OCI-LY1 (cell line): ENCODE results near the gene FAM53A.

Experiments used
- H2AFZ ChIP-seq: fragments of 200-600 bp; sonication (generic), shearing (Covaris generic); 2 replicates; pipeline ENCODE4 v1.6.0; 2014; ENCODE audit warnings: antibody characterized with exemption, mild to moderate bottlenecking, low read length
- H3F3A ChIP-seq: fragments of 200-600 bp; sonication (generic), shearing (Covaris generic); 2 replicates; pipeline ENCODE4 v1.6.0; 2014; ENCODE audit warnings: mild to moderate bottlenecking, antibody characterized with exemption, low read length, moderate library complexity; ENCODE audit not compliant: insufficient read depth
- H3K27ac ChIP-seq: fragments of 200-600 bp; sonication (generic); 2 replicates; pipeline ENCODE4 v1.5.1; 2014; ENCODE audit warnings: low read length, mixed run types, mild to moderate bottlenecking, low read depth; ENCODE audit not compliant: poor library complexity, severe bottlenecking
- H3K27me3 ChIP-seq: fragments of 200-600 bp; sonication (generic); 2 replicates; pipeline ENCODE4 v1.6.0; 2014; ENCODE audit warnings: antibody characterized with exemption, mild to moderate bottlenecking, low read length, moderate library complexity; ENCODE audit not compliant: insufficient read depth
- H3K36me3 ChIP-seq: fragments of 200-600 bp; sonication (generic); 2 replicates; pipeline ENCODE4 v1.6.1; 2014; ENCODE audit warnings: mild to moderate bottlenecking, antibody characterized with exemption, low read length, moderate library complexity, mixed read lengths; ENCODE audit not compliant: insufficient read depth
- H3K4me1 ChIP-seq: fragments of 200-600 bp; sonication (generic); 2 replicates; pipeline ENCODE4 v1.5.1; 2014; ENCODE audit warnings: mild to moderate bottlenecking, low read length, moderate library complexity; ENCODE audit not compliant: insufficient read depth, severe bottlenecking
- H3K4me2 ChIP-seq: fragments of 200-600 bp; sonication (generic), shearing (Covaris generic); 2 replicates; pipeline ENCODE4 v1.6.1; 2014; ENCODE audit warnings: low read length
- H3K4me3 ChIP-seq: fragments of 200-600 bp; sonication (generic); 2 replicates; pipeline ENCODE4 v1.5.1; 2014; ENCODE audit warnings: low read length, low read depth, mild to moderate bottlenecking, mixed read lengths; ENCODE audit not compliant: poor library complexity, severe bottlenecking
- H3K79me2 ChIP-seq: fragments of 200-600 bp; shearing (Covaris generic); 2 replicates; pipeline ENCODE4 v1.6.1; 2016; ENCODE audit warnings: mixed run types, low read length, mixed read lengths; ENCODE audit not compliant: insufficient read depth
- H3K9ac ChIP-seq: fragments of 200-600 bp; sonication (generic), shearing (Covaris generic); 2 replicates; pipeline ENCODE4 v1.6.1; 2014; ENCODE audit warnings: mild to moderate bottlenecking, low read length, mixed read lengths
- H3K9me2 ChIP-seq: fragments of 200-600 bp; sonication (generic), shearing (Covaris generic); 2 replicates; pipeline ENCODE4 v1.6.1; 2014; ENCODE audit warnings: low read depth, mild to moderate bottlenecking, low read length, mixed read lengths
- H3K9me3 ChIP-seq: fragments of 200-600 bp; shearing (Covaris generic); 2 replicates; pipeline ENCODE4 v1.6.1; 2014; ENCODE audit warnings: low read length, mixed read lengths
- H4K20me1 ChIP-seq: fragments of 200-600 bp; sonication (generic), shearing (Covaris generic); 2 replicates; pipeline ENCODE4 v1.6.0; 2016; ENCODE audit warnings: mild to moderate bottlenecking, low read length; ENCODE audit not compliant: insufficient read depth
- EZH2 ChIP-seq: fragments of 200-600 bp; sonication (generic), shearing (Covaris generic); IDR thresholded peaks from 2 replicates; pipeline ENCODE4 v1.8.0; 2017; ENCODE audit warnings: borderline replicate concordance, mixed run types, mild to moderate bottlenecking, antibody characterized with exemption, low read length, moderate library complexity, mixed read lengths
- TF ChIP-seq, protein P1 (sequence below): fragments of 200-600 bp; sonication (generic), shearing (Covaris generic); IDR thresholded peaks from 2 replicates; pipeline ENCODE4 v1.5.1; 2017; ENCODE audit warnings: mild to moderate bottlenecking, antibody characterized with exemption, low read length, moderate library complexity, mixed read lengths

Gene FAM53A

DNA sequence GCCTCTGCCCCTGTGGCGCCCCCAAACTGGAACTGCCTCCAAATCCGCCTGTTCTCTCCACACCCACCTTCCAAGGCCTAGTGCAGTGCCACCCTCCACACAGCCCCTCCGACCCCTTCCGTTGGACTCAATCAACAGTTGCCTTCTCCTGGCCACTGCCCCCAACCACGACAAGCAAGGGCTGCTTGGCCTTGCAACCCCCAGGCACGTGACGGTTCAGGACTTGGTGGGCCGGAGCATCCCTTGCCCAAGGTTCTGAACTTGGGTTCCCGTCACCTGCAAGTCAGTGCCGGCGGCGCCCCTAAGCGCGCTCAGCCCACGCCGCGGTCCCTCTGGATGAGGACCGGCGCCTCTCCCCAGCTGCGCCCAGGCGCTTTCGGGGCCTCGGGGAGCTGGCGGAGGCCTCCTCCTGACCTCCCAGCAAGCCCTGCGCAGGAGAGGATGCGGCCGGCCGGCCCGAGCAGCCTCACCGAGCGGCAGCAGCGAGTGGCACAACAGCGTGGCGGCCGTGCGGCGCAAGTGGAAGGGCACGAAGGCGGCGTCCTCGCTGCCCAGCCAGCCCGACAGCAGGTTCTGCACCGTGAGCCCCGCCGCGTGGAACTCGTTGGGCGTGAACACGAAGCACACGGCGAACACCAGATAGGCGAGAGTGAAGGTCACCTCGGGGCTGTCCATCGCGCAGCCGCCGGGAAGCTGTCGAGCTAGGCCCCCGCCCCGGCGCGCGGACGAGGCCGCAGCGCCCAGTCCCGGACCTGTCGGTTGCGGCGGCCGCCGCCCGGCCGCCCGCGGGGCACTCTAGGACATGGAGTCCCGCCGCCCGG, 36.3 kb upstream of the FAM53A start:
- Histone ChIP-seq H3K79me2 (peaks cover 8% of the 10 kb centered on the region), H2AFZ (no peak overlapping the region)
- TF ChIP-seq, protein P1, sequence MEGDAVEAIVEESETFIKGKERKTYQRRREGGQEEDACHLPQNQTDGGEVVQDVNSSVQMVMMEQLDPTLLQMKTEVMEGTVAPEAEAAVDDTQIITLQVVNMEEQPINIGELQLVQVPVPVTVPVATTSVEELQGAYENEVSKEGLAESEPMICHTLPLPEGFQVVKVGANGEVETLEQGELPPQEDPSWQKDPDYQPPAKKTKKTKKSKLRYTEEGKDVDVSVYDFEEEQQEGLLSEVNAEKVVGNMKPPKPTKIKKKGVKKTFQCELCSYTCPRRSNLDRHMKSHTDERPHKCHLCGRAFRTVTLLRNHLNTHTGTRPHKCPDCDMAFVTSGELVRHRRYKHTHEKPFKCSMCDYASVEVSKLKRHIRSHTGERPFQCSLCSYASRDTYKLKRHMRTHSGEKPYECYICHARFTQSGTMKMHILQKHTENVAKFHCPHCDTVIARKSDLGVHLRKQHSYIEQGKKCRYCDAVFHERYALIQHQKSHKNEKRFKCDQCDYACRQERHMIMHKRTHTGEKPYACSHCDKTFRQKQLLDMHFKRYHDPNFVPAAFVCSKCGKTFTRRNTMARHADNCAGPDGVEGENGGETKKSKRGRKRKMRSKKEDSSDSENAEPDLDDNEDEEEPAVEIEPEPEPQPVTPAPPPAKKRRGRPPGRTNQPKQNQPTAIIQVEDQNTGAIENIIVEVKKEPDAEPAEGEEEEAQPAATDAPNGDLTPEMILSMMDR, result no peak
- no peak for TF ChIP-seq EZH2

DNA sequence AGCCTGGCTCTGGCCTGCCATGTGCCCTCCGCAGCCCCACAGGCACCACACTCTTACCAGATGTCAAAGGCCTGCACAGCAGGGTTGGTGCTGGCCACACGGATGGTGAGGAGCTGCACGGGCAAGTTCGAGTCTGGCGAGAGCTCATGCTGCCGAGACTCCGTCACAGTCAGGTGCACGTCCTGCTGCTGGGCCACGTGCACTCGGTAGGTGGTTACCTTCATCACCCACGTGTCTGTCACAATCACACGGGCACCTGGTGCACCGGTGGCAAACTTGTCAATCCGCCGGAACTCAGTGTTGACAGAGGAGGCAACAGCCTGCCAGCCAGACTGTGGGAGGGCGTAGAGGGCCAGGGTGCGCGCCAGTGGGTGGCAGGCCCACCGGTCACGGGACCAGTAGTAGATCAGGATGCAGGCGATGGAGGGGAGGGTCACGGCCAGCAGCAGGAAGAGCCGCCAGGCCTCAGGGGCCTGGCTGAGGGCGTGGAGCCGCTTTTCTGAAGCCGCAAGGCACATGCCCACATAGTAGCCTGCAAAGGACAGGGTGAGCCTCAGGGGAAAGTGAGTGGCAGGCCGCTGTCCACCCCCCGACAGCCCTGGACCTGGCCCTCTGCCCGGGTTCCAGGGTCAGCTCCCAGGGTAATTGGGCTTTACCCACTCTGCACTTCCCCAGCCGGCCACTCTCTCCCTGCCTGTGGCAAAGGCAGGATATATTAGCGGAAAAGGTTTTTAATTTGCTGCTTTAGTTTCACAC, 34.2 kb upstream of the FAM53A start:
- Histone ChIP-seq H3K9ac (peak overlapping the region; percentile 28; the same call in 1 of the 2 replicates), H3F3A (no peaks in the 10 kb centered on the region), H4K20me1 (no peaks in the 10 kb centered on the region), H3K36me3 (0 out of 2 replicates have a peak, but pooled peaks cover 6% of the 10 kb centered on the region), H3K79me2 (peaks cover 8% of the 10 kb centered on the region), H3K4me2 (peak overlapping the region; percentile 51), H3K9me3 (no peaks in the 10 kb centered on the region), H3K27me3 (no peaks in the 10 kb centered on the region), H3K4me3 (peak overlapping the region; percentile 20), H3K4me1 (peaks cover 74% of the 10 kb centered on the region), H3K27ac (peak overlapping the region; percentile 88), H3K9me2 (no peaks in the 10 kb centered on the region), H2AFZ (no peak overlapping the region)
- TF ChIP-seq EZH2, result no peak
- TF ChIP-seq, protein P1, result no peak

More for the DNA sequence above, 36.3 kb upstream of the FAM53A start:
- Histone ChIP-seq H3K27me3 (no peaks in the 10 kb centered on the region), H3K9me3 (no peaks in the 10 kb centered on the region), H3K9ac (peak overlapping the region; percentile 86), H3K4me3 (peak overlapping the region; percentile 69), H3K36me3 (peaks cover 16% of the 10 kb centered on the region), H3K4me1 (peaks cover 77% of the 10 kb centered on the region), H4K20me1 (no peaks in the 10 kb centered on the region), H3K4me2 (peak overlapping the region; percentile 98), H3K9me2 (no peaks in the 10 kb centered on the region), H3K27ac (peak overlapping the region; percentile 88), H3F3A (no peaks in the 10 kb centered on the region; the same call in 1 of the 2 replicates)

DNA sequence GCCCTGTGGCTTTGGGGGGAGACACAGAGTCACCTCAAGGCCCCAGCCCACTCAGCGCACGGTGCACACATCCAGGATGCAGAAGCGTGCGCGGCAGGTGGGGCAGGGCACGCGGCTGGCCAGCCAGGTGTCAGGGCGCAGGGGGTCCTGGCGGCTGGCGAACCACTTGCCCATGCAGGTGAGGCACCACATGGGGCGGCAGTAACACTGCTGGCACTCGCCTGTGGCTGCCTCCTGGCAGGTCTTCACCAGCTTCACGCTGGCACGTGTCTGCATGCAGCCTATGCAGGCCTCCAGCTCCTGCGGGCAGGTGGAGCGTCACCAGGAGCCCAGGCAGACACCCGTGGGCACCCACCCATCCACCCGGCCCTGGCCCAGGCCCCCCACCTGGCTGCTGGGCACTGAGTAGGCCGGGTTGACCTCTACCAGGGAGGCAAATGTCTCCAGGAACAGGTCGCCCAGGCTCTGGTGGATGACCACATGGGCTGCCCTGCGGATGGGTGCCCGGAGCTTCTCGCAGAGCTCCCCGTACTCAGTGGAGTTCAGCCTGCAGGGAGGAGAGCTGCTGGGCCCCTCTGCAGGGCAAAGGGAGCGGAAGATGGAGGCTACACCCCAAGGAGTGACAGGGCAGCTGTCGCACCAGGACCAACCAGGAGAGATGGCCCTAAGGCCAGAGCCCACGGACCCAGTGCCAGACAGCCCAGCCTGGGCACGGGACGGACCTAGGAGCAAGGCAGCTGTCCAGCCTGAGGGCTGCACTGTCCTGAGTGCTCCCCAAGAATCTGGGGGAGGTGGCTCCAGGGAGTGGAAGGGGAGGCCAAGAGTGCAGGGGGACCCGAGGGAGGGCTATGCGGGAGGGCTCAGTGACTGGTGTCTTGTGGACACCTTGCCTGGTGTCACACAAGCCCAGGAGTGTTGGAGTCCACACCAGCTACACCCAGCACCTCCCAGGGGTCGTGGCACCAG, 33.3 kb upstream of the FAM53A start:
- H3K4me3 ChIP-seq, result peak overlapping the region; percentile 20
- no peaks in the 10 kb centered on the region for H3K27me3 ChIP-seq
- H3F3A ChIP-seq, result no peaks in the 10 kb centered on the region
- no peaks in the 10 kb centered on the region for H3K9me3 ChIP-seq
- H3K4me1 ChIP-seq, result peaks cover 69% of the 10 kb centered on the region
- peak overlapping the region; percentile 1; the same call in 1 of the 2 replicates for H3K9ac ChIP-seq
- peak overlapping the region; percentile 51; the same call in 1 of the 2 replicates for H3K4me2 ChIP-seq
- H3K9me2 ChIP-seq, result no peaks in the 10 kb centered on the region
- peak overlapping the region; percentile 88 for H3K27ac ChIP-seq
- peaks cover 8% of the 10 kb centered on the region; the same call in 1 of the 2 replicates for H3K36me3 ChIP-seq
- no peaks in the 10 kb centered on the region for H4K20me1 ChIP-seq
- TF ChIP-seq, protein P1, result no peak
- no peak for TF ChIP-seq EZH2
- H3K79me2 ChIP-seq, result peaks cover 6% of the 10 kb centered on the region
- no peak overlapping the region for H2AFZ ChIP-seq
